ENCODE measurements around the gene DGKI.
"Not testable (repeated sequence)": the region's sequence is repeated elsewhere in the genome, so short reads cannot be mapped to it uniquely, and the experiment has no call there.

DGKI gene

GRCh38 chr7:137751361-137752009 lies 95.3 kb downstream of the DGKI start:
- FAIRE-seq (no peak), DNase-seq (ENCODE audit: insufficient read length, low spot score) (no peak)

DNA sequence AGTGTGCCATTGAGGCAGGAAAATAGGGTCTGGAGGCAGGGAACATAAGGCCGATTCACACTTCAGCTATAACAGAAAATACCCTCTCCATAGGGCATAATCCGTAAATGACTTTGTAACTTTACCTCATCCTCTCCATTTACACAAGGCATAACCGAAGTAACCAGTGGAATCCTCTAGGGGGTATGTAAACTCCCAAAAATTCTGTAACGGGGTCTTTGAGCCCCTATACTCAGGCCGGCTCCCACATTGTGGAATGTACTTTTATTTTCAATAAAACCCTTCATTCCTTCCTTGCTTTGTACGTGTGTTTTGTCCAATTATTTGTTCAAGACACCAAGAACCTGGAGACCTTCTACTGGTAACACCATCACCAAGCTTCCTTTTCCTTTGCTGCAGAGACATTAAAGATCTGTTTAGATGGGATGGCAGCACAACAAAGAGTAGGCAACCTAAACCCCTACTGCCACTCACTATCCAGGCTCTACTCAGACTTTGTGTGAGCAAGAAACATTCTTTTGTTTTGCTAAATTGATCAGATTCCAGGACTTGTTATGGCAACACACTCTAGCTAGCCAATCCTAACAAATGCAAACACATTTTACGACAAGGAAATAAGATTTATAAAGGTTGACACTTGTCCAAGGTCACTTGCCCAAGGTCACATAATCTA lies 99.3 kb downstream of the DGKI start:
- DNase-seq (ENCODE audit: insufficient read length, low spot score): no peak
- no peak for FAIRE-seq

GRCh38 chr7:137743021-137743420 lies 103.8 kb downstream of the DGKI start:
- DNase-seq (ENCODE audit: insufficient read length, low spot score) (no peak), FAIRE-seq (no peak)

GRCh38 chr7:137742051-137742450 lies 104.7 kb downstream of the DGKI start:
- FAIRE-seq (no peak), DNase-seq (ENCODE audit: insufficient read length, low spot score) (no peak)

DNA sequence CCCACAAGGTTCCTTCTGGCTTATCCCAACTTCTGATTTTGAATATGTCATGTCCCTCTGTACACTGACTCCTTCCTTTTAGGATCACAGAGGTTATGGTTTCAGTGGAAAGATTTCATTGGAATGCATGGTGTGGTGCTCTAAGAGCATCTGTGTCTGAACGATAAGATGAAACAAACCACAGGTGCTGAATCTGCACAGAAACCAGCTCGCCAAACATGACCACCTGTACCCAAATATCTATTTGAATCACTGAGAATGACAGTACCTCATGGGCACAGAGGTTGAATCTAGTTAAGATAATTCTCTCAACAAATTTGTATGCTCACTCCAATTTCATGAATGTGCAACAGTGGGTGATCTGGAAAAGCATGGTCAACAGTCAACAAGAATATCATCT lies 105.3 kb downstream of the DGKI start:
- no peak for FAIRE-seq
- no peak for DNase-seq (ENCODE audit: insufficient read length, low spot score)

DNA sequence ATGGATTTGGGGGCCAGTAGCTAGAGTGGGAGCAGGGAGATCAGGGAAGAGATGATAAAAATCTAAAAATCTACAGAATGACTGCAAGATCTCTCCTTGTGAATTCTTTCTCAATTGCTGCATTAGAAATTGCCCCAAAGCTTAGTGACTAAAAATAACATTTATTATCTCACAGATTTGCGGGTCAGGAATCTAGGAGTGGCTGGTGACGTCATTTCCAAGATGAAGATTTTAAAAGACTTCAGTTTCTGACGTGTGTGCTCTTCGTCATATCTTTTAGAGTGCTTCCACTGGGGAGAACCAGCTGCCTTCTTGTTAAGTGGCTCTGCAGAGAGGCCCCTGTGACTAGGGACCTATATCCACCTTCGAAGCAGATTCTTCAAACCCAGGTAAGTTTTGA lies 112.6 kb downstream of the DGKI start:
- FAIRE-seq: no peak
- no peak for DNase-seq (ENCODE audit: insufficient read length, low spot score)

DNA sequence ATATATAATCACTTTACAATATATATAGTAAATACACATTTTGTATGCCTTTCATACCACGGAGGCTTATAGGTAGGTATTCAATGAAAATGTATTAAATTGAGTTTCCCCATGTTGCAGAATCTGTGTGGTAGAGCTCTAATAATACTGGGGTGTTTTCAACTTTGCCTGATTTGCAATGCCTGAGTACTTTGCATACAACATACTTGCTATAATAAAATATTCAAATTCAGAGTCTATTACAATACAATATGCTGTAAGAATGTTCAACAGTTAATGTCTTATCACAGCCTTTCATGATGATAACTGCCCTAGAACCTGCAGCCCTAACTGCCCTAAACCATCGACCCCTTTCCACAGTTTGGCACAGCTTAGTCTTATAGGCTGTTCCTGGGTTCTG lies 114.6 kb downstream of the DGKI start:
- no peak for DNase-seq (ENCODE audit: insufficient read length, low spot score)
- no peak for FAIRE-seq

- FAIRE-seq: no peak
- no peak for DNase-seq (ENCODE audit: insufficient read length, low spot score)
These were observed 115.3 kb downstream of the DGKI start for GRCh38 chr7:137731436-137731835.

- FAIRE-seq (no peak), DNase-seq (ENCODE audit: insufficient read length, low spot score) (no peak)
These were observed 118.3 kb downstream of the DGKI start for GRCh38 chr7:137728426-137728825.

- no peak for DNase-seq (ENCODE audit: insufficient read length, low spot score)
- no peak for FAIRE-seq
These were observed 119.4 kb downstream of the DGKI start for GRCh38 chr7:137727413-137727812.

DNA sequence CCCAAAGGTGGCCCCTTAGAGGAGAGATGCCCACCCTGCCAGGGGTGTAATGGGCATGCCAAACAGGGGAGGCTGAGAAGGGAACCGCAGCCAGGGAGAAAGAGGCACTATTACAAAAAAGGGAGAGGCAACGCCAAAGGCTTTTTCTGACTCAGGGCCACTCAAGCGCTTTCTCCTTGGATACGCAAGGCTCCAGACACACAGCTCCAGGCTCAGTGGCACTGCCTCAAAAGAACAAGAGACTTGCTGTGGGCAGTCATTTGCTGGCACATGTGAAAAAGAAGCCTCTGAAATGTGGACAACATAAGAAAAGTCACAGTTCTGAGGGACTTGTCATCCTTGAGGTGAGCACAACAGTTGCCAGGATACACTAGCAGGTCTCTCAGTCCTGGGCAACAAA lies 128.4 kb downstream of the DGKI start:
- DNase-seq (ENCODE audit: insufficient read length, low spot score) (no peak), FAIRE-seq (no peak)

- no peak for DNase-seq (ENCODE audit: insufficient read length, low spot score)
- FAIRE-seq: no peak
These were observed 128.9 kb downstream of the DGKI start for GRCh38 chr7:137717811-137718271.

GRCh38 chr7:137717045-137717444 lies 129.7 kb downstream of the DGKI start:
- no peak for FAIRE-seq
- no peak for DNase-seq (ENCODE audit: insufficient read length, low spot score)

DNA sequence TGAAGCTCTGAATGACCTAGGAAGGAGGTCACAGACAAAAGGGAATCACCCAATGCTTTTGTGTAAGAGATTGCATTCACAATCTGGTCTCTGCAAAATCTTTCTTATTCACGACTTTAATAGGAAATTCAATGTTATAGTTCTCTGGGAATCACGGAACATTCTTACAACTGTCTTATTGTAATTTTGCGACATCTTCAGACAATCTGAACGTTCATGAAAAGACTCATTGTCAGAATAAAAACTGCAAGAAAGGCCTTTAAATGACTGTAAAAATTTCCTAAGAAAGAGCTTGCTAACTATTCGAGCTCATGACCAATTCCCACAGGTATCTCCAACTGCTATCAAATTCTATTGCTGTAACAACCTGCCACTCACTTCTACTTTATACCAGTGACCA lies 130.7 kb downstream of the DGKI start:
- FAIRE-seq (no peak), DNase-seq (ENCODE audit: insufficient read length, low spot score) (no peak)

GRCh38 chr7:137715533-137715932 lies 131.2 kb downstream of the DGKI start:
- DNase-seq (ENCODE audit: insufficient read length, low spot score): no peak
- FAIRE-seq: no peak

DNA sequence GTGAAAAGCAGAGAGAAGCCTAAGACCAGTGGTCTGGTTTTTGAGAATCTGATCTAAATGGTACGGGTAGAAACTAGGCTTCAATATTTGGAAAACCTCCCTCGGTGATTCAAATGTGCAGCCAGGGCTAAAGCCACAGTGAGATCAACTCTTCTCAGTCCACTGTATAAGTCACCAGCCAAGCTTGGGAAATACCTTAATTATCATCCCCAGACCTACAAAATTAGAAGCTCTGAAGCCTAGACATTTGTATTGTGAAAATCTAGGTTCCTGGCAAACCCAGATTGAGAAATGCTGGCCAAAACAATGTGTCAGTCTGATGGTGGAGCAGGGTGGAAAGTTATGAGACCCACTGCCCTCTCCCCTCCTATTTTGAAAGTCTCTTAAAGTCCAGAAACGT lies 131.7 kb downstream of the DGKI start:
- FAIRE-seq (no peak), DNase-seq (ENCODE audit: insufficient read length, low spot score) (no peak)

DNA sequence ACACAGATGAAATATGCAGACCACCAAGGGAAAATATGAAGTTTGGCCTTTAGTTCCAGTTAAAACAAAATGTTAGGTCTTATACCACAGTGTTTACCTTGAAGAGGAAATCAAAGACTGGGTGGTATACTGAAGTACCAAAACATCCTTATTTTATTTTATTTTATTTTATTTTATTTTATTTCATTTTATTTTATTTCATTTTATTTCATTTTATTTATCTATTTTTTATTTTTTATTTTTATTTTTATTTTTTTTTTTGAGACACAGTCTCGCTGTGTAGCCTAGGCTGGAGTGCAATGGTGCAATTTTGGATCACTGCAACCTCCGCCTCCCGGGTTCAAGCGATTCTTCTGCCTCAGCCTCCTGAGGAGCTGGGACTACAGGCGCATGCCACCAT lies 140.4 kb downstream of the DGKI start:
- DNase-seq (ENCODE audit: insufficient read length, low spot score); FAIRE-seq: not testable (repeated sequence)

- FAIRE-seq (no peak), DNase-seq (ENCODE audit: insufficient read length, low spot score) (no peak)
These were observed 142.1 kb downstream of the DGKI start for GRCh38 chr7:137704723-137705122.

- DNase-seq (ENCODE audit: insufficient read length, low spot score): no peak
- no peak for FAIRE-seq
These were observed 143.3 kb downstream of the DGKI start for GRCh38 chr7:137703291-137704010.

DNA sequence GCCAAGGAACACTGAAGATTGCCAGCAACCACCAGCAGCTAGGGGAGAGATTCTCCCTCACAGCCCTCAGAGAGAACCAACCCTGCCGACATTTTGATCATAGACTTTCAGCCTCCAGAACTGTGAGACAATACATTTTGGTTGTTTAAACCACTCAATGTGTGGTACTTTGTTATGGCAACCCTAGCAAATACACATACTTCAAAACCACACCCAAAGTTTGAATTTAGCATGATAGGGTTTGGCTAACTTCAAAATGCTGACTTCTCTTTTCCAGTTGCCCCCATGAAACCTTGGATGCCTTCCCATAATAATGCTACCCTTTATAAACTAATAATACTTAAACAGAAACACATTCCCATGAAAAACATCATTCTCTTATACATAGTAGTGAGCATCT lies 149.8 kb downstream of the DGKI start:
- no peak for FAIRE-seq
- no peak for DNase-seq (ENCODE audit: insufficient read length, low spot score)

- DNase-seq (ENCODE audit: insufficient read length, low spot score) (no peak), FAIRE-seq (no peak)
These were observed 150.4 kb downstream of the DGKI start for GRCh38 chr7:137696376-137696775.

GRCh38 chr7:137695942-137696341 lies 150.8 kb downstream of the DGKI start:
- FAIRE-seq (no peak), DNase-seq (ENCODE audit: insufficient read length, low spot score) (no peak)
